K562 (cell line): ENCODE measurements around the gene LRRC8C. TPM values are rescaled to one million over a fixed set of nuclear protein-coding genes. Genes with fewer than 3 reads are reported as not detected.

Experiments
- BRD4 ChIP-seq: fragments of 200-600 bp; sonication (generic); IDR thresholded peaks from 2 replicates; pipeline ENCODE4 v1.6.1; 2017; ENCODE audit warnings: inconsistent platforms
- CBFB ChIP-seq: sonication (generic); formaldehyde crosslinking; IDR thresholded peaks from 2 replicates; pipeline ENCODE4 v1.4.0; 2020; ENCODE audit warnings: mild to moderate bottlenecking, missing genetic modification reagents
- FOXK1 ChIP-seq: sonication (generic); formaldehyde crosslinking; IDR thresholded peaks from 2 replicates; pipeline ENCODE4 v1.8.0; 2022; ENCODE audit warnings: missing genetic modification reagents, mild to moderate bottlenecking, borderline replicate concordance
- KLF1 ChIP-seq: fragments of 450-650 bp; IDR thresholded peaks from 2 replicates; pipeline ENCODE4 v1.6.1; 2016; ENCODE audit warnings: missing genetic modification characterization, missing compliant biosample characterization
- MCM5 ChIP-seq: fragments of 450-650 bp; IDR thresholded peaks from 2 replicates; pipeline ENCODE4 v1.6.1; 2016; ENCODE audit warnings: low read depth
- NCOA4 ChIP-seq: fragments of 450-650 bp; IDR thresholded peaks from 2 replicates; pipeline ENCODE4 v1.6.1; 2018; ENCODE audit warnings: mild to moderate bottlenecking; ENCODE audit not compliant: partially characterized antibody
- NFE2L1 ChIP-seq: fragments of 450-650 bp; IDR thresholded peaks from 2 replicates; pipeline ENCODE4 v1.6.1; 2016; ENCODE audit warnings: missing genetic modification characterization, low read depth, mild to moderate bottlenecking, missing compliant biosample characterization, moderate library complexity, borderline replicate concordance
- POLR2A ChIP-seq: fragments of 450-650 bp; conservative IDR thresholded peaks from 2 replicates; pipeline ENCODE4 v1.6.1; 2016
- POLR2AphosphoS5 ChIP-seq: IDR thresholded peaks from 2 replicates; pipeline ENCODE4 v1.6.1; 2011; ENCODE audit warnings: mild to moderate bottlenecking, low read depth, low read length, moderate library complexity; ENCODE audit not compliant: control insufficient read depth, insufficient read depth
- POU5F1 ChIP-seq: fragments of 150-350 bp; IDR thresholded peaks from 2 replicates; pipeline ENCODE4 v1.6.1; 2014; ENCODE audit warnings: borderline replicate concordance, low read length, low read depth, mild to moderate bottlenecking; ENCODE audit not compliant: partially characterized antibody
- RBBP5 ChIP-seq: fragments of 200-600 bp; sonication (generic); IDR thresholded peaks from 2 replicates; pipeline ENCODE4 v1.6.1; 2012; ENCODE audit warnings: borderline replicate concordance, mild to moderate bottlenecking, low read length, control low read depth, inconsistent platforms; ENCODE audit not compliant: insufficient read depth, poor library complexity, severe bottlenecking
- RCOR1 ChIP-seq, 2 experiments: IDR thresholded peaks; 2 replicates each; pipeline ENCODE4 v1.6.1; 2012; ENCODE audit warnings: low read depth in 2 of 2, low read length in 2 of 2, borderline replicate concordance in 1 of 2, improper control_type of control experiment in 1 of 2
- SAP30 ChIP-seq: fragments of 200-600 bp; sonication (generic); IDR thresholded peaks from 2 replicates; pipeline ENCODE4 v1.6.1; 2012; ENCODE audit warnings: borderline replicate concordance, low read depth, mild to moderate bottlenecking, moderate library complexity, low read length, control low read depth, inconsistent platforms; ENCODE audit not compliant: insufficient read depth, poor library complexity, severe bottlenecking
- SRF ChIP-seq, 2 experiments: fragments of 250-450, 450-650 bp in 1 of 2; sonication (Bioruptor Pico) in 1 of 2; sonication (generic) in 1 of 2; formaldehyde crosslinking; IDR thresholded peaks; 2 replicates each; pipeline versions ENCODE4 v1.5.0 to v1.5.1; 2020 to 2022; ENCODE audit warnings: mild to moderate bottlenecking in 1 of 2, missing genetic modification reagents in 1 of 2
- SUPT5H ChIP-seq: fragments of 450-650 bp; IDR thresholded peaks from 2 replicates; pipeline ENCODE4 v1.6.1; 2016
- ZBTB7A ChIP-seq: IDR thresholded peaks from 2 replicates; pipeline ENCODE4 v1.6.1; 2011; ENCODE audit warnings: low read depth, mild to moderate bottlenecking, low read length, moderate library complexity, borderline replicate concordance; ENCODE audit not compliant: control insufficient read depth
- ZNF143 ChIP-seq: sonication (generic); formaldehyde crosslinking; IDR thresholded peaks from 2 replicates; pipeline ENCODE4 v1.9.0; 2022; ENCODE audit warnings: mild to moderate bottlenecking, missing genetic modification reagents
- ZNF24 ChIP-seq: fragments of 450-650 bp; IDR thresholded peaks from 2 replicates; pipeline ENCODE4 v1.6.1; 2016
- ZNF324 ChIP-seq: fragments of 250-450 bp; sonication (Bioruptor Pico); IDR thresholded peaks from 2 replicates; pipeline ENCODE4 v1.4.0; 2020; ENCODE audit warnings: mild to moderate bottlenecking
- ZNF444 ChIP-seq: fragments of 250-450 bp; sonication (Bioruptor Pico); IDR thresholded peaks from 2 replicates; pipeline ENCODE4 v1.4.0; 2020; ENCODE audit warnings: mild to moderate bottlenecking, moderate library complexity
- ZNF57 ChIP-seq: fragments of 450-650 bp; formaldehyde crosslinking; IDR thresholded peaks from 2 replicates; pipeline ENCODE4 v1.4.0; 2020; ENCODE audit warnings: mild to moderate bottlenecking, moderate library complexity
- polyA plus RNA-seq, 8 experiments: library from polyadenylated mRNA; depleted of rRNA in 4 of 8; stranded (reverse) in 5 of 8; unstranded in 3 of 8; fragments of >200 nt; fragmentation: Nextera tagmentation in 2 of 8; fragmentation: Illumina TruSeq in 1 of 8; extraction: Ambion mirVana in 2 of 8; extraction: Trizol in 1 of 8; gene quantifications; 2 replicates each; pipeline versions ENCODE4 v1.2.1 to v1.2.3, GENCODE V29; 2011 to 2014; ENCODE audit warnings: inconsistent platforms in 1 of 8, missing spikeins in 1 of 8
- total RNA-seq, 7 experiments: library from RNA; depleted of rRNA in 6 of 7; stranded (reverse); fragments of >200 nt in 6 of 7; fragmentation: Illumina TruSeq in 2 of 7; extraction: Trizol in 2 of 7; gene quantifications; 2 replicates each; pipeline versions ENCODE4 v1.2.1 to v1.2.3, GENCODE V29; 2011 to 2021; ENCODE audit warnings: low replicate concordance in 1 of 7
- TF ChIP-seq, protein P1 (sequence below): fragments of 450-650 bp; formaldehyde crosslinking; conservative IDR thresholded peaks from 2 replicates; pipeline ENCODE4 v1.4.0; 2022; ENCODE audit warnings: mild to moderate bottlenecking, missing genetic modification characterization
- TF ChIP-seq, protein P2 (sequence below): sonication (generic); formaldehyde crosslinking; IDR thresholded peaks from 2 replicates; pipeline ENCODE4 v1.8.1; 2023; ENCODE audit warnings: mild to moderate bottlenecking, missing genetic modification reagents
- TF ChIP-seq, protein P3 (sequence below): fragments of 250-450 bp; sonication (Bioruptor Pico); IDR thresholded peaks from 2 replicates; pipeline ENCODE4 v1.8.0; 2021; ENCODE audit warnings: moderate library complexity, mild to moderate bottlenecking, inconsistent platforms

Gene LRRC8C
- total and polyA plus RNA-seq, 9 of the 15 experiments (the other 6 are each of a cell fraction or from before 2014, with no cell fraction given): 1.00 to 12.5 (median 4.5) TPM

DNA sequence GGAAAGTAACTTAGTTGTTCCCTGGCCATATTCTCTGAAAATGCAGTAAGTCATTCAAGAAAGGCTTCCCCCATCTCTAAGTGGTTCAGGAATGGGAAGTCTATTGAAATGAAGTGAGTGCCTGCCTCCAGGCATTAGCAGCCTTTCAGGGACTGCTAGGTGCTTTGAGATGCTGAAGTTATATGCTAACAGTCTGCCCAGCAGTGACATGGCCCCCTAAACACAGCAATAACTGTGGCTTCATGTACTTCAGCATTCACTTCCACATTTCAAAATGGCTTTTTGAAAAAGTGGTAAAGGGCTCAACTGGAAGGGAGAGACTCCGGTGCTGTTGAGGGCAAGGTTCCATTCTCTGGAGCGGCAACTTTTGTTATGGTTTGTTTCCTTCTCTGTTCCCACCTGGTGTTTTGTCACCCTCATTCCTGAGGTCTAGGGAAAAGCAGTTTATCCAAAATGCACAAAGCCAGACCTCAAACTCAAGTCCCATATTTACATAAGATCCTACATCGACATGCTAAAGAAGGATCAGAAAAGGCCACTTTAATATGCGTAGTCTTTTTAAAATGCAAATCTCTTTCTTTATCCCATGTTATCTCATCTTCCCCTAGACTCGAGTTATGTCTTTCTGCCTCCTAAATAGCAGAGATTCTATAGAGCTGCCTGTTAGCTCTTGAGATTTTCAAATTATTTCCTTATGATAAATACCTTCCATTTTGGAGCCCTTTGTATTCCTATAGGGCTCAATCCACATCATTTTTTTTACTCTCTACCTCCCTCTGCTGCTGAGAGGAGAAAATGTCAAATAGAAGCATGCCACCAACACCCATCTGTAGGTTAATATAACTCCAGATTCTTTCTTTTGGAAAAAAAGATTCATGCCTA is 34.2 kb upstream of the LRRC8C start (continued):
- TF ChIP-seq, protein P1, sequence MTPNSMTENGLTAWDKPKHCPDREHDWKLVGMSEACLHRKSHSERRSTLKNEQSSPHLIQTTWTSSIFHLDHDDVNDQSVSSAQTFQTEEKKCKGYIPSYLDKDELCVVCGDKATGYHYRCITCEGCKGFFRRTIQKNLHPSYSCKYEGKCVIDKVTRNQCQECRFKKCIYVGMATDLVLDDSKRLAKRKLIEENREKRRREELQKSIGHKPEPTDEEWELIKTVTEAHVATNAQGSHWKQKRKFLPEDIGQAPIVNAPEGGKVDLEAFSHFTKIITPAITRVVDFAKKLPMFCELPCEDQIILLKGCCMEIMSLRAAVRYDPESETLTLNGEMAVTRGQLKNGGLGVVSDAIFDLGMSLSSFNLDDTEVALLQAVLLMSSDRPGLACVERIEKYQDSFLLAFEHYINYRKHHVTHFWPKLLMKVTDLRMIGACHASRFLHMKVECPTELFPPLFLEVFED (CRISPR knock-in tag): no peak
- TF ChIP-seq POU5F1 (no peak), FOXK1 (CRISPR knock-in tag) (no peak), NFE2L1 (no peak), ZNF24 (no peak), ZNF324 (CRISPR knock-in tag) (no peak), ZBTB7A (no peak), SUPT5H (peak; percentile 13; the same call in 1 of the 2 replicates), POLR2AphosphoS5 (no peak), ZNF444 (CRISPR knock-in tag) (no peak), SRF (CRISPR knock-in tag; IDR thresholded peaks at IDR 0.05) (no peak), ZNF143 (CRISPR knock-in tag) (no peak), CBFB (no peak), ZNF57 (CRISPR knock-in tag) (no peak), POLR2A (peak; percentile 22), SAP30 (no peak), NCOA4 (no peak), MCM5 (no peak), RCOR1 (IDR thresholded peaks at IDR 0.05; ENCODE audit: borderline replicate concordance in 1 of 2, low read depth in 2 of 2, low read length in 2 of 2) (no peak), KLF1 (tag) (no peak), BRD4 (no peak), RBBP5 (no peak)
- TF ChIP-seq, protein P2, sequence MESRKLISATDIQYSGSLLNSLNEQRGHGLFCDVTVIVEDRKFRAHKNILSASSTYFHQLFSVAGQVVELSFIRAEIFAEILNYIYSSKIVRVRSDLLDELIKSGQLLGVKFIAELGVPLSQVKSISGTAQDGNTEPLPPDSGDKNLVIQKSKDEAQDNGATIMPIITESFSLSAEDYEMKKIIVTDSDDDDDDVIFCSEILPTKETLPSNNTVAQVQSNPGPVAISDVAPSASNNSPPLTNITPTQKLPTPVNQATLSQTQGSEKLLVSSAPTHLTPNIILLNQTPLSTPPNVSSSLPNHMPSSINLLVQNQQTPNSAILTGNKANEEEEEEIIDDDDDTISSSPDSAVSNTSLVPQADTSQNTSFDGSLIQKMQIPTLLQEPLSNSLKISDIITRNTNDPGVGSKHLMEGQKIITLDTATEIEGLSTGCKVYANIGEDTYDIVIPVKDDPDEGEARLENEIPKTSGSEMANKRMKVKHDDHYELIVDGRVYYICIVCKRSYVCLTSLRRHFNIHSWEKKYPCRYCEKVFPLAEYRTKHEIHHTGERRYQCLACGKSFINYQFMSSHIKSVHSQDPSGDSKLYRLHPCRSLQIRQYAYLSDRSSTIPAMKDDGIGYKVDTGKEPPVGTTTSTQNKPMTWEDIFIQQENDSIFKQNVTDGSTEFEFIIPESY (CRISPR knock-in tag): no peak
- TF ChIP-seq, protein P3, sequence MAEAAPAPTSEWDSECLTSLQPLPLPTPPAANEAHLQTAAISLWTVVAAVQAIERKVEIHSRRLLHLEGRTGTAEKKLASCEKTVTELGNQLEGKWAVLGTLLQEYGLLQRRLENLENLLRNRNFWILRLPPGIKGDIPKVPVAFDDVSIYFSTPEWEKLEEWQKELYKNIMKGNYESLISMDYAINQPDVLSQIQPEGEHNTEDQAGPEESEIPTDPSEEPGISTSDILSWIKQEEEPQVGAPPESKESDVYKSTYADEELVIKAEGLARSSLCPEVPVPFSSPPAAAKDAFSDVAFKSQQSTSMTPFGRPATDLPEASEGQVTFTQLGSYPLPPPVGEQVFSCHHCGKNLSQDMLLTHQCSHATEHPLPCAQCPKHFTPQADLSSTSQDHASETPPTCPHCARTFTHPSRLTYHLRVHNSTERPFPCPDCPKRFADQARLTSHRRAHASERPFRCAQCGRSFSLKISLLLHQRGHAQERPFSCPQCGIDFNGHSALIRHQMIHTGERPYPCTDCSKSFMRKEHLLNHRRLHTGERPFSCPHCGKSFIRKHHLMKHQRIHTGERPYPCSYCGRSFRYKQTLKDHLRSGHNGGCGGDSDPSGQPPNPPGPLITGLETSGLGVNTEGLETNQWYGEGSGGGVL: no peak
